ENCODE results near the gene SLC38A6. TPM values are rescaled to one million over a fixed set of nuclear protein-coding genes. Genes with fewer than 3 reads are reported as not detected.

Gene SLC38A6
- total and polyA plus RNA-seq, 10 of the 15 experiments (the other 5 are each of a cell fraction or from before 2014, with no cell fraction given) = 2.0 to 7.0 (median 3.7) TPM

DNA sequence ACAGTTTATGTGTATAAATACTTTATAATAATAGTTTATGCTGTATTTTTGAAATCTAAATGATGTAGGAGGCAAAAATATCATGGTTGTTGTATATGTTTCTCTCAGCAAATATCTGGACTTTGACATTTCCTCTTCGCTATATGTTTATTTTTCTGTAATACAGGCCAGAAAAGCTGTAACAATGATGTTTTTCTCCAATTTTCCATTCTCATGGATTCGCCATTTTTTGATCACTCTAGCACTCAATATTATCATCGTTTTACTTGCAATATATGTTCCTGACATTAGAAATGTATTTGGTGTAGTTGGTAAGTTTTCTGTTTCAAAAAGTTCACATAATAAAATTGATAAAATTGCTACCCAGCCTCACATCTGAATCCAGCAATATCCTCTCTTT is 70.6 kb downstream of the SLC38A6 start (continued):
- TF ChIP-seq CEBPZ (IDR thresholded peaks at IDR 0.05; ENCODE audit: low read depth, low read length) = no peak

DNA sequence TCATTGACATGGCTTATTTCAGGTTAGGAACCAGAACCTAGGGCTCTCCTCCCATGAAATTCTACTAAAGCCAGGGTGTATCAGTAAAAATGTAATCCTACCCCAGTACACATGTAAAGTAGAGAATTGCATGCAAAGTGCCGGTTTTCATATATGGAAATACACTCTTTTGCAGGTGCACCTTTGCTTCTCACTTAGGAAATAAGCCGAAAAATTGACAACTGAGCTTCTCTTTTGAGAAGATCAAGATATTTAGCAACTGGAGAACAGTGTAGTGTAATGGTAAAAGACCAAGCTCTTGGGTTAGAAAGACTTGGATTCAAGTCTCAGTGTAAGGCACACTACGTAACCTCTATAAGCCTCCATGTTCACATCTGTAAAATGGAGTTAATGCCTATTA is 82.4 kb downstream of the SLC38A6 start:
- Histone ChIP-seq H3K4me2 (ENCODE audit: control insufficient read depth, insufficient read depth) (no peak overlapping the region), H3K9ac (ENCODE audit: control insufficient read depth, insufficient read depth, low read length) (no peak overlapping the region), H3K27ac (ENCODE audit: control insufficient read depth, insufficient read depth) (no peak overlapping the region), H2AFZ (ENCODE audit: control insufficient read depth, low read depth, low read length) (no peak overlapping the region), H4K20me1 (ENCODE audit: control insufficient read depth, insufficient read depth) (no peaks in the 10 kb centered on the region), H3K4me3 (no peak overlapping the region), H3K27me3 (replicated peaks in 1 of 2; ENCODE audit: control insufficient read depth in 2 of 2, insufficient read depth in 2 of 2, low read length in 1 of 2) (no peaks in the 10 kb centered on the region), H3K4me1 (ENCODE audit: control insufficient read depth, insufficient read depth, low read length) (no peaks in the 10 kb centered on the region), H3K36me3 (ENCODE audit: control insufficient read depth in 2 of 2, insufficient read depth in 2 of 2, low read length in 1 of 2) (no peaks in the 10 kb centered on the region), H3K9me3 (replicated peaks; ENCODE audit: control insufficient read depth, insufficient read depth, low read length) (no peaks in the 10 kb centered on the region), H3K79me2 (ENCODE audit: control insufficient read depth, insufficient read depth, low read length) (no peaks in the 10 kb centered on the region)
- in situ Hi-C loops (cut with MboI) = no loop called here
- ChIA-PET POLR2A (no interaction called here), CTCF (interaction anchor here (2.0 kb wide), 1 partner anchor 439 kb away, joined by 7 read pairs; no protein-coding TSS in a partner anchor), RAD21 (ENCODE audit: unreplicated experiment) (interaction anchor here (0.9 to 1.0 kb wide), 2 partner anchors 40 to 439 kb away, joined by 3 read pairs; no protein-coding TSS in a partner anchor), SMC1A (ENCODE audit: uncharacterized antibody, unreplicated experiment) (interaction anchor here (0.7 to 1.2 kb wide), 3 partner anchors 25 to 277 kb away, joined by 3 read pairs; no protein-coding TSS in a partner anchor)
- no peak for ATAC-seq
- BruUV-seq (replicated peaks) = no TSS peak
- no peak for DNase-seq (ENCODE audit: low read depth, low spot score)
- intact Hi-C loops (cut with micrococcal nuclease; ENCODE audit: unreplicated experiment) = no loop called here
- no peak for FAIRE-seq
- WGBS (ENCODE audit: insufficient coverage, insufficient replicate concordance, low lambda C conversion rate, missing lambda C conversion rate) = 79% methylated on average over 3 of the region's 3 CpGs
- TF ChIP-seq PAX5 (IDR thresholded peaks at IDR 0.05; ENCODE audit: borderline replicate concordance, low read depth, low read length) (no peak), HSF1 (IDR thresholded peaks at IDR 0.05; ENCODE audit: low read depth, low read length) (no peak), DPF2 (IDR thresholded peaks at IDR 0.05) (no peak), CBFB (IDR thresholded peaks at IDR 0.05; ENCODE audit: low read depth) (no peak), ZBED1 (IDR thresholded peaks at IDR 0.05; ENCODE audit: borderline replicate concordance) (no peak), MTA3 (IDR thresholded peaks at IDR 0.05; ENCODE audit: borderline replicate concordance, low read length) (no peak), POLR2AphosphoS5 (IDR thresholded peaks at IDR 0.05; ENCODE audit: low read length) (no peak), RCOR1 (conservative IDR thresholded peaks at IDR 0.05; ENCODE audit: low read depth, low read length) (no peak)
- TF ChIP-seq, protein P1, sequence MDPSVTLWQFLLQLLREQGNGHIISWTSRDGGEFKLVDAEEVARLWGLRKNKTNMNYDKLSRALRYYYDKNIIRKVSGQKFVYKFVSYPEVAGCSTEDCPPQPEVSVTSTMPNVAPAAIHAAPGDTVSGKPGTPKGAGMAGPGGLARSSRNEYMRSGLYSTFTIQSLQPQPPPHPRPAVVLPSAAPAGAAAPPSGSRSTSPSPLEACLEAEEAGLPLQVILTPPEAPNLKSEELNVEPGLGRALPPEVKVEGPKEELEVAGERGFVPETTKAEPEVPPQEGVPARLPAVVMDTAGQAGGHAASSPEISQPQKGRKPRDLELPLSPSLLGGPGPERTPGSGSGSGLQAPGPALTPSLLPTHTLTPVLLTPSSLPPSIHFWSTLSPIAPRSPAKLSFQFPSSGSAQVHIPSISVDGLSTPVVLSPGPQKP (IDR thresholded peaks at IDR 0.05; ENCODE audit: low read depth, low read length) = no peak
- TF ChIP-seq, protein P2, sequence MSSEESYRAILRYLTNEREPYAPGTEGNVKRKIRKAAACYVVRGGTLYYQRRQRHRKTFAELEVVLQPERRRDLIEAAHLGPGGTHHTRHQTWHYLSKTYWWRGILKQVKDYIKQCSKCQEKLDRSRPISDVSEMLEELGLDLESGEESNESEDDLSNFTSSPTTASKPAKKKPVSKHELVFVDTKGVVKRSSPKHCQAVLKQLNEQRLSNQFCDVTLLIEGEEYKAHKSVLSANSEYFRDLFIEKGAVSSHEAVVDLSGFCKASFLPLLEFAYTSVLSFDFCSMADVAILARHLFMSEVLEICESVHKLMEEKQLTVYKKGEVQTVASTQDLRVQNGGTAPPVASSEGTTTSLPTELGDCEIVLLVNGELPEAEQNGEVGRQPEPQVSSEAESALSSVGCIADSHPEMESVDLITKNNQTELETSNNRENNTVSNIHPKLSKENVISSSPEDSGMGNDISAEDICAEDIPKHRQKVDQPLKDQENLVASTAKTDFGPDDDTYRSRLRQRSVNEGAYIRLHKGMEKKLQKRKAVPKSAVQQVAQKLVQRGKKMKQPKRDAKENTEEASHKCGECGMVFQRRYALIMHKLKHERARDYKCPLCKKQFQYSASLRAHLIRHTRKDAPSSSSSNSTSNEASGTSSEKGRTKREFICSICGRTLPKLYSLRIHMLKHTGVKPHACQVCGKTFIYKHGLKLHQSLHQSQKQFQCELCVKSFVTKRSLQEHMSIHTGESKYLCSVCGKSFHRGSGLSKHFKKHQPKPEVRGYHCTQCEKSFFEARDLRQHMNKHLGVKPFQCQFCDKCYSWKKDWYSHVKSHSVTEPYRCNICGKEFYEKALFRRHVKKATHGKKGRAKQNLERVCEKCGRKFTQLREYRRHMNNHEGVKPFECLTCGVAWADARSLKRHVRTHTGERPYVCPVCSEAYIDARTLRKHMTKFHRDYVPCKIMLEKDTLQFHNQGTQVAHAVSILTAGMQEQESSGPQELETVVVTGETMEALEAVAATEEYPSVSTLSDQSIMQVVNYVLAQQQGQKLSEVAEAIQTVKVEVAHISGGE (CRISPR knock-in tag; IDR thresholded peaks at IDR 0.05) = no peak
- TF ChIP-seq, protein P3, sequence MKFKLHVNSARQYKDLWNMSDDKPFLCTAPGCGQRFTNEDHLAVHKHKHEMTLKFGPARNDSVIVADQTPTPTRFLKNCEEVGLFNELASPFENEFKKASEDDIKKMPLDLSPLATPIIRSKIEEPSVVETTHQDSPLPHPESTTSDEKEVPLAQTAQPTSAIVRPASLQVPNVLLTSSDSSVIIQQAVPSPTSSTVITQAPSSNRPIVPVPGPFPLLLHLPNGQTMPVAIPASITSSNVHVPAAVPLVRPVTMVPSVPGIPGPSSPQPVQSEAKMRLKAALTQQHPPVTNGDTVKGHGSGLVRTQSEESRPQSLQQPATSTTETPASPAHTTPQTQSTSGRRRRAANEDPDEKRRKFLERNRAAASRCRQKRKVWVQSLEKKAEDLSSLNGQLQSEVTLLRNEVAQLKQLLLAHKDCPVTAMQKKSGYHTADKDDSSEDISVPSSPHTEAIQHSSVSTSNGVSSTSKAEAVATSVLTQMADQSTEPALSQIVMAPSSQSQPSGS (IDR thresholded peaks at IDR 0.05; ENCODE audit: low read length) = no peak
